Vagina (tissue), 2 donors: ENCODE results near the gene ATG14. TPM values are rescaled to one million over a fixed set of nuclear protein-coding genes. Genes with fewer than 3 reads are reported as not detected.
A peak's percentile ranks its signal among the peaks of the same experiment; 100 is the strongest.

Experiments
- DNase-seq, 2 donors: peaks; one replicate each; pipeline ENCODE4 v3.0.0-alpha.2; 2017; ENCODE audit errors: extremely low spot score in 2 of 2
- H3K27ac ChIP-seq: fragments of 200-600 bp; sonication (generic); one replicate; pipeline ENCODE4 v1.5.1; 2019
- H3K27me3 ChIP-seq: fragments of 200-600 bp; sonication (generic); one replicate; pipeline ENCODE4 v1.5.1; 2019
- H3K36me3 ChIP-seq, 2 donors: fragments of 200-600 bp; sonication (generic); one replicate each; pipeline ENCODE4 v1.5.1; 2017 to 2019
- H3K4me1 ChIP-seq: fragments of 200-600 bp; sonication (generic); one replicate; pipeline ENCODE4 v1.5.1; 2019
- H3K4me3 ChIP-seq, 2 donors: fragments of 200-600 bp; sonication (generic); 1 replicate in 1 of 2; 2 replicates in 1 of 2; pipeline ENCODE4 v1.5.1; 2016 to 2019
- H3K9me3 ChIP-seq: fragments of 200-600 bp; sonication (generic); one replicate; pipeline ENCODE4 v1.5.1; 2019
- POLR2A ChIP-seq, 2 donors: fragments of 450-650 bp; IDR thresholded peaks; one replicate each; pipeline ENCODE4 v1.6.1; 2017; ENCODE audit warnings: antibody characterized with exemption in 2 of 2, mild to moderate bottlenecking in 2 of 2, moderate library complexity in 2 of 2
- POLR2AphosphoS5 ChIP-seq, 2 donors: sonication (generic); formaldehyde crosslinking; IDR thresholded peaks; one replicate each; pipeline ENCODE4 v1.9.0; 2017; ENCODE audit warnings: antibody characterized with exemption in 2 of 2, mild to moderate bottlenecking in 2 of 2, low read depth in 1 of 2; ENCODE audit not compliant: insufficient read depth in 1 of 2
- intact Hi-C: fragments of 100-400 bp; cut with DNase I; formaldehyde crosslinking; loops from one replicate; pipeline ENCODE4 v1.15.1; 2023
- total RNA-seq: library from RNA; depleted of rRNA; stranded (reverse); fragments of >200 nt; gene quantifications from one replicate; pipeline ENCODE4 v1.2.3, GENCODE V29; 2016
- TF ChIP-seq, protein P1 (sequence below), 3 experiments: fragments of 450-650 bp in 2 of 3; fragments of 200-600 bp in 1 of 3; sonication (generic) in 1 of 3; IDR thresholded peaks; one replicate each; pipeline ENCODE4 v1.5.1; 2017 to 2019; ENCODE audit warnings: antibody characterized with exemption in 3 of 3, mild to moderate bottlenecking in 2 of 3, moderate library complexity in 2 of 3

The ATG14 gene
- total RNA-seq, 1 donor from 2014 or later = 11.5 TPM

DNA sequence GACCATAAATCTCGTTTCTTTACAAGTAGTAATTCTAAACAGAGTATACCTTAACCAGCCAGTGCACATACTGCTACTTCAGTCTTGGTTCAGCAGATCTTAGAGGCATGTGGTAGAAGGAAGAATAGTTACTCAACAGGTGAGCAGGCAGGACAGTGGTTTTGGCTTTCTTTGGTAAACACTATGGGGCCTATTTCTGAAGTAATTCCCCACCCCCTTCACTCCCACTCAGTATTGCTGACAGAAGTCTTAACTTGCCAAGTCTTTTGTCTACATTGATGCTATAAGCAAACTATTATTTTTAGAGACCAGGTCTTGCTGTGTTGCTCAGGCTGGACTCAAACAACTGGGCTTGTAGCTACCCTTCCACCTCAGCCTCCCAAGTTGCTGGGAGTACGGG lies 71.9 kb downstream of the ATG14 start:
- no peak for TF ChIP-seq POLR2AphosphoS5 (IDR thresholded peaks at IDR 0.05; ENCODE audit: insufficient read depth in 1 of 2, low read depth in 1 of 2)
- TF ChIP-seq POLR2A (IDR thresholded peaks at IDR 0.05) = no peak
- TF ChIP-seq, protein P1, sequence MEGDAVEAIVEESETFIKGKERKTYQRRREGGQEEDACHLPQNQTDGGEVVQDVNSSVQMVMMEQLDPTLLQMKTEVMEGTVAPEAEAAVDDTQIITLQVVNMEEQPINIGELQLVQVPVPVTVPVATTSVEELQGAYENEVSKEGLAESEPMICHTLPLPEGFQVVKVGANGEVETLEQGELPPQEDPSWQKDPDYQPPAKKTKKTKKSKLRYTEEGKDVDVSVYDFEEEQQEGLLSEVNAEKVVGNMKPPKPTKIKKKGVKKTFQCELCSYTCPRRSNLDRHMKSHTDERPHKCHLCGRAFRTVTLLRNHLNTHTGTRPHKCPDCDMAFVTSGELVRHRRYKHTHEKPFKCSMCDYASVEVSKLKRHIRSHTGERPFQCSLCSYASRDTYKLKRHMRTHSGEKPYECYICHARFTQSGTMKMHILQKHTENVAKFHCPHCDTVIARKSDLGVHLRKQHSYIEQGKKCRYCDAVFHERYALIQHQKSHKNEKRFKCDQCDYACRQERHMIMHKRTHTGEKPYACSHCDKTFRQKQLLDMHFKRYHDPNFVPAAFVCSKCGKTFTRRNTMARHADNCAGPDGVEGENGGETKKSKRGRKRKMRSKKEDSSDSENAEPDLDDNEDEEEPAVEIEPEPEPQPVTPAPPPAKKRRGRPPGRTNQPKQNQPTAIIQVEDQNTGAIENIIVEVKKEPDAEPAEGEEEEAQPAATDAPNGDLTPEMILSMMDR (IDR thresholded peaks at IDR 0.05) = no peak
- intact Hi-C loops = no loop called here
- H3K27ac ChIP-seq = no peak overlapping the region
- no peaks in the 10 kb centered on the region for H3K9me3 ChIP-seq
- H3K4me1 ChIP-seq = peaks cover 55% of the 10 kb centered on the region
- no peak for DNase-seq
- no peaks in the 10 kb centered on the region for H3K27me3 ChIP-seq
- H3K36me3 ChIP-seq = no peaks in the 10 kb centered on the region
- no peak overlapping the region for H3K4me3 ChIP-seq

DNA sequence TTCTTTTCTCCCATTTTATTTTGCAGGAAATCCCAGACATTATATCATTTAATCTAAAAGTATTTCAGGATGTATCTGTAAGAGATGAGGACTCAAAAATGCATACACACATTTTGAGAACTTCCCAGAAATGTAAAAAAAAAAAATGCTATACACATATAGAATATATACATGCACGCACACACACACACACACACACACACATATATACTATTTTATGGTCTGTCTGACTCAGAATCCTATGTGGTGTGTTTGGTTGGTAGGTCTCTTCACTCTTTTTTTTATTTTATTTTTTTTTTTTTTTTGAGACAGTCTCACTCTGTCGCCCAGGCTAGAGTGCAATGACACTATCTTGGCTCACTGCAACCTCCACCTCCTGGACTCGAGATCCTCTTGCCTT lies 74.9 kb downstream of the ATG14 start:
- intact Hi-C loops = no loop called here
- DNase-seq = no peak
- Histone ChIP-seq H3K27me3 (no peaks in the 10 kb centered on the region), H3K4me1 (peaks cover 71% of the 10 kb centered on the region), H3K36me3 (no peaks in the 10 kb centered on the region), H3K9me3 (no peaks in the 10 kb centered on the region), H3K4me3 (no peak overlapping the region), H3K27ac (no peak overlapping the region)
- TF ChIP-seq, protein P1 (IDR thresholded peaks at IDR 0.05) = no peak
- TF ChIP-seq POLR2A (IDR thresholded peaks at IDR 0.05) = no peak
- TF ChIP-seq POLR2AphosphoS5 (IDR thresholded peaks at IDR 0.05; ENCODE audit: insufficient read depth in 1 of 2, low read depth in 1 of 2) = no peak

DNA sequence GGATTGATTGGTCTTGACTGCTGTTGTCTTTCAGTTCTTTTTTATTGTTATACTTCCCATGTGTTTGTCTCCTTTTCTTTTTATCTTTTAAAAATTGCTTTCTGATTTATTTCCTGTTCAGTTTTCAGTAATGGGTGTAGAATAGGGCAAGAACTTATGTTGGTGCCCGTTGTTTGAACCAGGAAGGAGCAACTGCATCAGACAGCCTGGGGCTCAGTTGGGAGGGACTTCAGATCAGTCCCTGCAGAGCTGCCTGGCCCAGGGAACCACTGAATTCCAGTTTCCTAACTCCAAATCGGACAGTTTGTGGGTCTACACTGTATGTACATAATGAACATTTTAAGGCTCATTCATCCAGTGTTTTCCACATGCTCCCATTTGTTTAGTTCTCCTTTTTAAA lies 75.5 kb downstream of the ATG14 start:
- Histone ChIP-seq H3K27me3 (no peaks in the 10 kb centered on the region), H3K4me1 (peaks cover 66% of the 10 kb centered on the region), H3K36me3 (no peaks in the 10 kb centered on the region), H3K4me3 (no peak overlapping the region), H3K27ac (no peak overlapping the region), H3K9me3 (no peaks in the 10 kb centered on the region)
- DNase-seq = no peak
- TF ChIP-seq, protein P1 (IDR thresholded peaks at IDR 0.05) = no peak
- peak in 1 of 2 donors; percentile 34 for TF ChIP-seq POLR2AphosphoS5 (IDR thresholded peaks at IDR 0.05; ENCODE audit: insufficient read depth in 1 of 2, low read depth in 1 of 2)
- intact Hi-C loops = no loop called here

DNA sequence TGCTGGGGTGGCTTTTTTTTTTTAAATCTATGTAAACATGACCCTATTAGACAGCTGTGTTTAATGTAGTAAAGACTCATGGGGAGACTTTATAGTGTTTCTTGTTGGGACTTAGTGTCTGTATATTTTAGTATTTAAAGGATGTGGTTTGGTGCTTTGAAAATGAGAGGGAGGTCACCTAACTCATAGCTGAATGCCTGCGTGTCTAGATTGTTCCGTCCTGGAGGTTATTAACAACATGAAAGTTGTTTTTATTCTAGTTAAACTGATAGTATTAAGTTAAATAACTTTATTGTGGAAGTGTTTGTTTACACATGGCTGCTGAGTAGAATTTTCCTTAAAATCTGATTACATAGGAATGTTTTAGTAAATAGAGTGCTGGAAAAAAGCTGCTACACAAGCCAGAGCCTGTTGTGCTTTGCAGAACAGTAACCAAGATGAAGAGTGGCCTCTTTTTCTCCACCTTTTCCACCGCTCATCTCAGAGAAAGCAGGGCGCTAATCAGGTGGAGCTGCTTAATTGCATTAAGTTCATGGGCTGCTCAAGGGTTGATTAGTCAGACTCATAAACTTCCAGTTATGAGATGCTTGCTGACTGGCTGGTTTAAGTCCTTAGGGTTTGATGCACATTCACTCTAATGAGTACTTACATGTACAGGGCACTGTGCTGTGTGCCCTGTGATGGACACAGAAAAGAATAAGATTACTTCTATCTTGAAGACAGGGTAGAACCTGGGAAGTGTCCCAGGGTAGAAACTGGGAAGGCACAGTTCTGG lies 77.7 kb downstream of the ATG14 start:
- H3K9me3 ChIP-seq = no peaks in the 10 kb centered on the region
- intact Hi-C loops = no loop called here
- no peak for TF ChIP-seq POLR2AphosphoS5 (IDR thresholded peaks at IDR 0.05; ENCODE audit: insufficient read depth in 1 of 2, low read depth in 1 of 2)
- no peak for TF ChIP-seq POLR2A (IDR thresholded peaks at IDR 0.05)
- TF ChIP-seq, protein P1 (IDR thresholded peaks at IDR 0.05) = no peak
- H3K4me3 ChIP-seq = no peak overlapping the region
- peak overlapping the region; percentile 58 for H3K27ac ChIP-seq
- no peaks in the 10 kb centered on the region for H3K27me3 ChIP-seq
- DNase-seq = no peak
- no peaks in the 10 kb centered on the region for H3K36me3 ChIP-seq
- peaks cover 69% of the 10 kb centered on the region for H3K4me1 ChIP-seq
